ENCODE data around the gene GPX7.

Gene GPX7

GRCh38 chr1:52627028-52627427, 24.9 kb downstream of the GPX7 start:
- no peak for DNase-seq
- Histone ChIP-seq H3K9me3 (ENCODE audit: insufficient read depth, low read depth, low read length) (no peaks in the 10 kb centered on the region), H3K4me3 (ENCODE audit: low read depth, low read length) (no peak overlapping the region), H3K9ac (ENCODE audit: low read length) (no peak overlapping the region), H3K23ac (ENCODE audit: low read length) (no peak overlapping the region), H3K27ac (ENCODE audit: low read depth, low read length) (no peak overlapping the region), H3K4ac (ENCODE audit: low read depth, low read length) (no peak overlapping the region), H4K8ac (ENCODE audit: low read depth, low read length) (no peak overlapping the region), H3K18ac (ENCODE audit: low read length) (no peak overlapping the region), H3K14ac (ENCODE audit: low read length) (no peak overlapping the region), H3K27me3 (ENCODE audit: insufficient read depth, low read length) (no peaks in the 10 kb centered on the region), H2AK5ac (ENCODE audit: low read length) (no peak overlapping the region), H3K79me1 (ENCODE audit: low read length) (no peaks in the 10 kb centered on the region), H3K4me2 (ENCODE audit: low read length) (no peak overlapping the region), H2AFZ (ENCODE audit: insufficient read depth, low read length, poor library complexity) (no peak overlapping the region), H2BK5ac (ENCODE audit: low read depth, low read length, poor library complexity) (no peak overlapping the region), H3K79me2 (ENCODE audit: control insufficient read depth, insufficient read depth, low read length, poor library complexity) (no peaks in the 10 kb centered on the region), H2BK120ac (ENCODE audit: insufficient read depth, low read length, poor library complexity) (no peak overlapping the region), H3K36me3 (ENCODE audit: control insufficient read depth in 1 of 2, insufficient read depth in 2 of 2, low read length in 2 of 2) (no peaks in the 10 kb centered on the region), H4K12ac (ENCODE audit: low read depth, low read length) (no peak overlapping the region), H2BK12ac (ENCODE audit: low read length) (no peak overlapping the region), H3K4me1 (ENCODE audit: control insufficient read depth in 1 of 2, insufficient read depth in 2 of 2, low read length in 2 of 2) (peaks cover 4 to 7% of the 10 kb centered on the region in 2 experiments), H4K91ac (ENCODE audit: low read depth, low read length) (no peak overlapping the region)
- WGBS (ENCODE audit: extremely low coverage, insufficient coverage, insufficient read length): no CpG with 5 or more reads among the region's 2 CpGs

DNA sequence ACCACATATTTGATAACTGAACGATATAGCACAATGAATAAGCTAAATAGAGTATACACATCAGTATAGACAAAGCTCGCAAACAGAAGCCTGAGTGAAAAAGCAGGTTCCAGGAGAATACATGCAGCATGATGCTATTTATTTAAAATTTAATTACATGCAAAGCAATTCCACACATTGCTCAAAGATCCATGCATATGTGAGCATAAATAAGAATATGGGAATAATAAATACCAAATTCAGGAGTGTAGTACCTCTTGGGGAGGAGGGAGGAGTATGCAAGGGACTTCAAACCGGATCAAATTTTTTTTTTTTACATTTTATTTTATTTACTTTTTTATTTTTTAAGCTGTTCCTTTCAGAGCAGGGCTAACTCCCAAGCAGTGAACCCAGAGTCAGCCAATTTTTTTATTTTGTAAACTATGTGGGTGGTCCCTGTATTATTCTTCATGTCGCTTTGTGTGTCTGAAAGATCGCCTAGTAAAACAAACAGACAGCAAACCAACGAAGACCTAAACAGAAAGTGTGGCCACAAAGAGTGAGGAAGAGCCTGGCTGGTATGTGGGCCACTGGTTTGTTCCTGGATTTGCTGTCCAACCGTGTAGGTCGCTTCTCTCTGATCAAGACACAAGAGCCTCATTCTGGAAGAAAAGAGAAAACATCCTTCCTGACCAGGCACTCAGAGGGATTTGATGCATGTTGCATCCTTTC, 26.6 kb downstream of the GPX7 start:
- H3K23ac ChIP-seq (ENCODE audit: low read length): no peak overlapping the region
- no peak overlapping the region for H2BK5ac ChIP-seq (ENCODE audit: low read depth, low read length, poor library complexity)
- peaks cover 8% of the 10 kb centered on the region for H3K79me1 ChIP-seq (ENCODE audit: low read length)
- peaks cover 12 to 21% of the 10 kb centered on the region in 2 experiments for H3K4me1 ChIP-seq (ENCODE audit: control insufficient read depth in 1 of 2, insufficient read depth in 2 of 2, low read length in 2 of 2)
- H2AK5ac ChIP-seq (ENCODE audit: low read length): no peak overlapping the region
- H3K4me2 ChIP-seq (ENCODE audit: low read length): no peak overlapping the region
- H2AFZ ChIP-seq (ENCODE audit: insufficient read depth, low read length, poor library complexity): no peak overlapping the region
- H3K4ac ChIP-seq (ENCODE audit: low read depth, low read length): no peak overlapping the region
- H3K9ac ChIP-seq (ENCODE audit: low read length): no peak overlapping the region
- DNase-seq: no peak
- peaks cover 8% of the 10 kb centered on the region for H3K9me3 ChIP-seq (ENCODE audit: insufficient read depth, low read depth, low read length)
- peaks cover 2% of the 10 kb centered on the region for H3K79me2 ChIP-seq (ENCODE audit: control insufficient read depth, insufficient read depth, low read length, poor library complexity)
- no peak overlapping the region for H3K4me3 ChIP-seq (ENCODE audit: low read depth, low read length)
- no peak overlapping the region for H3K27ac ChIP-seq (ENCODE audit: low read depth, low read length)
- no peak overlapping the region for H2BK120ac ChIP-seq (ENCODE audit: insufficient read depth, low read length, poor library complexity)
- no peak overlapping the region for H3K18ac ChIP-seq (ENCODE audit: low read length)
- H4K91ac ChIP-seq (ENCODE audit: low read depth, low read length): no peak overlapping the region
- no peak overlapping the region for H2BK12ac ChIP-seq (ENCODE audit: low read length)
- no peaks in the 10 kb centered on the region for H3K36me3 ChIP-seq (ENCODE audit: control insufficient read depth in 1 of 2, insufficient read depth in 2 of 2, low read length in 2 of 2)
- H3K14ac ChIP-seq (ENCODE audit: low read length): no peak overlapping the region
- peaks cover 6% of the 10 kb centered on the region for H3K27me3 ChIP-seq (ENCODE audit: insufficient read depth, low read length)
- H4K12ac ChIP-seq (ENCODE audit: low read depth, low read length): no peak overlapping the region
- WGBS (ENCODE audit: extremely low coverage, insufficient coverage, insufficient read length): no CpG with 5 or more reads among the region's 8 CpGs
- no peak overlapping the region for H4K8ac ChIP-seq (ENCODE audit: low read depth, low read length)

- no peak overlapping the region for H3K18ac ChIP-seq (ENCODE audit: low read length)
- no peak overlapping the region for H3K14ac ChIP-seq (ENCODE audit: low read length)
- H2BK12ac ChIP-seq (ENCODE audit: low read length): no peak overlapping the region
- H2AK5ac ChIP-seq (ENCODE audit: low read length): no peak overlapping the region
- no peak overlapping the region for H3K9ac ChIP-seq (ENCODE audit: low read length)
- DNase-seq: no peak
- H2BK120ac ChIP-seq (ENCODE audit: insufficient read depth, low read length, poor library complexity): no peak overlapping the region
- H3K79me2 ChIP-seq (ENCODE audit: control insufficient read depth, insufficient read depth, low read length, poor library complexity): peaks cover 2% of the 10 kb centered on the region
- no peaks in the 10 kb centered on the region for H3K36me3 ChIP-seq (ENCODE audit: control insufficient read depth in 1 of 2, insufficient read depth in 2 of 2, low read length in 2 of 2)
- H3K79me1 ChIP-seq (ENCODE audit: low read length): peaks cover 8% of the 10 kb centered on the region
- no peak overlapping the region for H3K4me2 ChIP-seq (ENCODE audit: low read length)
- H3K9me3 ChIP-seq (ENCODE audit: insufficient read depth, low read depth, low read length): peaks cover 9% of the 10 kb centered on the region
- no peak overlapping the region for H3K4me3 ChIP-seq (ENCODE audit: low read depth, low read length)
- H4K12ac ChIP-seq (ENCODE audit: low read depth, low read length): no peak overlapping the region
- no peak overlapping the region for H4K91ac ChIP-seq (ENCODE audit: low read depth, low read length)
- H2BK5ac ChIP-seq (ENCODE audit: low read depth, low read length, poor library complexity): no peak overlapping the region
- H4K8ac ChIP-seq (ENCODE audit: low read depth, low read length): no peak overlapping the region
- no CpG with 5 or more reads among the region's 7 CpGs for WGBS (ENCODE audit: extremely low coverage, insufficient coverage, insufficient read length)
- no peak overlapping the region for H2AFZ ChIP-seq (ENCODE audit: insufficient read depth, low read length, poor library complexity)
- H3K27ac ChIP-seq (ENCODE audit: low read depth, low read length): no peak overlapping the region
- peaks cover 6% of the 10 kb centered on the region for H3K27me3 ChIP-seq (ENCODE audit: insufficient read depth, low read length)
- no peak overlapping the region for H3K4ac ChIP-seq (ENCODE audit: low read depth, low read length)
- peaks cover 12 to 21% of the 10 kb centered on the region in 2 experiments for H3K4me1 ChIP-seq (ENCODE audit: control insufficient read depth in 1 of 2, insufficient read depth in 2 of 2, low read length in 2 of 2)
- H3K23ac ChIP-seq (ENCODE audit: low read length): no peak overlapping the region
Observed at GRCh38 chr1:52629325-52629643, 27.1 kb downstream of the GPX7 start.

GRCh38 chr1:52629667-52630066, 27.5 kb downstream of the GPX7 start:
- Histone ChIP-seq H3K9ac (ENCODE audit: low read length) (no peak overlapping the region), H3K79me1 (ENCODE audit: low read length) (peaks cover 8% of the 10 kb centered on the region), H3K4me2 (ENCODE audit: low read length) (no peak overlapping the region), H2AK5ac (ENCODE audit: low read length) (no peak overlapping the region), H3K4ac (ENCODE audit: low read depth, low read length) (no peak overlapping the region), H3K18ac (ENCODE audit: low read length) (no peak overlapping the region), H3K4me3 (ENCODE audit: low read depth, low read length) (no peak overlapping the region), H2BK120ac (ENCODE audit: insufficient read depth, low read length, poor library complexity) (no peak overlapping the region), H3K9me3 (ENCODE audit: insufficient read depth, low read depth, low read length) (peaks cover 10% of the 10 kb centered on the region), H3K23ac (ENCODE audit: low read length) (no peak overlapping the region), H4K8ac (ENCODE audit: low read depth, low read length) (no peak overlapping the region), H3K14ac (ENCODE audit: low read length) (no peak overlapping the region), H2BK12ac (ENCODE audit: low read length) (no peak overlapping the region), H3K27ac (ENCODE audit: low read depth, low read length) (no peak overlapping the region), H4K12ac (ENCODE audit: low read depth, low read length) (no peak overlapping the region), H2AFZ (ENCODE audit: insufficient read depth, low read length, poor library complexity) (no peak overlapping the region), H3K4me1 (ENCODE audit: control insufficient read depth in 1 of 2, insufficient read depth in 2 of 2, low read length in 2 of 2) (peaks cover 12 to 21% of the 10 kb centered on the region in 2 experiments), H2BK5ac (ENCODE audit: low read depth, low read length, poor library complexity) (no peak overlapping the region), H4K91ac (ENCODE audit: low read depth, low read length) (no peak overlapping the region), H3K36me3 (ENCODE audit: control insufficient read depth in 1 of 2, insufficient read depth in 2 of 2, low read length in 2 of 2) (no peaks in the 10 kb centered on the region), H3K79me2 (ENCODE audit: control insufficient read depth, insufficient read depth, low read length, poor library complexity) (peaks cover 2% of the 10 kb centered on the region), H3K27me3 (ENCODE audit: insufficient read depth, low read length) (peaks cover 6% of the 10 kb centered on the region)
- DNase-seq: no peak
- no CpG with 5 or more reads among the region's 2 CpGs for WGBS (ENCODE audit: extremely low coverage, insufficient coverage, insufficient read length)

All from trophoblast cell (in vitro differentiated cells and primary cell).